PC-9 (cell line): ENCODE data around the gene RPL31. TPM values are rescaled to one million over a fixed set of nuclear protein-coding genes. Genes with fewer than 3 reads are reported as not detected.

Experiments used
- BruUV-seq: library from RNA; stranded (reverse); fragments of 400-500 nt; replicated peaks from 2 replicates; lab custom pipeline; 2021; lab: Mats Ljungman, UMichigan
- CTCF ChIA-PET: fragments of 300-600 bp; sonication (Branson Sonifier 250); formaldehyde crosslinking; loops from one replicate; lab custom pipeline; 2022; ENCODE audit warnings: antibody characterized with exemption; lab: Charles Lee
- POLR2A ChIA-PET: fragments of 300-600 bp; sonication (Branson Sonifier 250); formaldehyde crosslinking; loops from one replicate; lab custom pipeline; 2022; ENCODE audit warnings: antibody characterized with exemption; ENCODE audit not compliant: unreplicated experiment; lab: Charles Lee
- DNase-seq, 2 experiments: peaks; one replicate each; pipeline versions ENCODE4 v3.0.0 to v3.0.0-alpha.2; 2015 to 2022; ENCODE audit warnings: mixed read lengths in 1 of 2
- H2AFZ ChIP-seq: fragments of 200-600 bp; sonication (generic); 2 replicates; pipeline ENCODE4 v1.8.1; 2017; ENCODE audit warnings: antibody characterized with exemption
- H3F3A ChIP-seq: fragments of 200-600 bp; sonication (generic); 2 replicates; pipeline ENCODE4 v1.8.1; 2017; ENCODE audit warnings: antibody characterized with exemption, mild to moderate bottlenecking, low read depth; ENCODE audit not compliant: insufficient read depth
- H3K27ac ChIP-seq: fragments of 200-600 bp; sonication (generic); 2 replicates; pipeline ENCODE4 v1.6.1; 2016; ENCODE audit warnings: mixed run types
- H3K27me3 ChIP-seq: fragments of 200-600 bp; sonication (generic); 2 replicates; pipeline ENCODE4 v1.6.1; 2016; ENCODE audit warnings: low read depth, mixed run types; ENCODE audit not compliant: insufficient read depth
- H3K36me3 ChIP-seq: fragments of 200-600 bp; sonication (generic); 2 replicates; pipeline ENCODE4 v1.6.1; 2016; ENCODE audit warnings: low read depth, mixed run types
- H3K4me1 ChIP-seq: fragments of 200-600 bp; sonication (generic); replicated peaks from 2 replicates; pipeline ENCODE4 v1.6.1; 2016; ENCODE audit warnings: mixed run types; ENCODE audit not compliant: insufficient read depth
- H3K4me2 ChIP-seq: fragments of 200-600 bp; sonication (generic); 2 replicates; pipeline ENCODE4 v1.6.1; 2017; ENCODE audit warnings: mixed run types
- H3K4me3 ChIP-seq: fragments of 200-600 bp; sonication (generic); 2 replicates; pipeline ENCODE4 v1.6.1; 2016; ENCODE audit warnings: mixed run types
- H3K79me2 ChIP-seq: fragments of 200-600 bp; sonication (generic); 2 replicates; pipeline ENCODE4 v1.6.1; 2017; ENCODE audit warnings: low read depth, mixed run types
- H3K9me2 ChIP-seq: fragments of 200-600 bp; sonication (generic); 2 replicates; pipeline ENCODE4 v1.8.1; 2017; ENCODE audit warnings: mild to moderate bottlenecking; ENCODE audit not compliant: insufficient read depth
- H3K9me3 ChIP-seq: fragments of 200-600 bp; sonication (generic); 2 replicates; pipeline ENCODE4 v1.8.1; 2016; ENCODE audit warnings: low read depth; ENCODE audit not compliant: insufficient read depth
- H4K20me1 ChIP-seq: fragments of 200-600 bp; sonication (generic); 2 replicates; pipeline ENCODE4 v1.8.1; 2017; ENCODE audit not compliant: insufficient read depth
- EZH2 ChIP-seq: fragments of 200-600 bp; sonication (generic); IDR thresholded peaks from 2 replicates; pipeline ENCODE4 v1.8.0; 2017; ENCODE audit warnings: antibody characterized with exemption, low read depth
- intact Hi-C: fragments of 100-400 bp; cut with micrococcal nuclease; formaldehyde crosslinking; loops from one replicate; pipeline ENCODE4 v1.10.0; 2022; ENCODE audit not compliant: unreplicated experiment
- total RNA-seq: library from RNA; stranded (reverse); gene quantifications from 2 replicates; pipeline ENCODE4 v1.2.3, GENCODE V29; 2021
- TF ChIP-seq, protein P1 (sequence below): fragments of 200-600 bp; sonication (generic); conservative IDR thresholded peaks from 2 replicates; pipeline ENCODE4 v1.6.1; 2017; ENCODE audit warnings: mixed run types, antibody characterized with exemption, mild to moderate bottlenecking, moderate library complexity

The RPL31 gene
- total RNA-seq, 1 experiment from 2014 or later, result 1,251 TPM

- Histone ChIP-seq H3K9me2 (no peaks in the 10 kb centered on the region), H3K9me3 (no peaks in the 10 kb centered on the region), H3K27ac (no peak overlapping the region), H3K4me3 (no peak overlapping the region), H3K79me2 (peaks cover 12% of the 10 kb centered on the region), H3K36me3 (peaks cover 23% of the 10 kb centered on the region), H2AFZ (no peak overlapping the region), H4K20me1 (peaks cover 3% of the 10 kb centered on the region; the same call in 1 of the 2 replicates), H3K27me3 (no peaks in the 10 kb centered on the region), H3K4me1 (no peaks in the 10 kb centered on the region; the same call in 1 of the 2 replicates), H3K4me2 (no peak overlapping the region), H3F3A (peaks cover 37% of the 10 kb centered on the region)
- CTCF ChIA-PET, result no interaction called here
- no peak for DNase-seq
- intact Hi-C loops, result no loop called here
- no TSS peak for BruUV-seq
- POLR2A ChIA-PET, result no interaction called here
- TF ChIP-seq, protein P1, sequence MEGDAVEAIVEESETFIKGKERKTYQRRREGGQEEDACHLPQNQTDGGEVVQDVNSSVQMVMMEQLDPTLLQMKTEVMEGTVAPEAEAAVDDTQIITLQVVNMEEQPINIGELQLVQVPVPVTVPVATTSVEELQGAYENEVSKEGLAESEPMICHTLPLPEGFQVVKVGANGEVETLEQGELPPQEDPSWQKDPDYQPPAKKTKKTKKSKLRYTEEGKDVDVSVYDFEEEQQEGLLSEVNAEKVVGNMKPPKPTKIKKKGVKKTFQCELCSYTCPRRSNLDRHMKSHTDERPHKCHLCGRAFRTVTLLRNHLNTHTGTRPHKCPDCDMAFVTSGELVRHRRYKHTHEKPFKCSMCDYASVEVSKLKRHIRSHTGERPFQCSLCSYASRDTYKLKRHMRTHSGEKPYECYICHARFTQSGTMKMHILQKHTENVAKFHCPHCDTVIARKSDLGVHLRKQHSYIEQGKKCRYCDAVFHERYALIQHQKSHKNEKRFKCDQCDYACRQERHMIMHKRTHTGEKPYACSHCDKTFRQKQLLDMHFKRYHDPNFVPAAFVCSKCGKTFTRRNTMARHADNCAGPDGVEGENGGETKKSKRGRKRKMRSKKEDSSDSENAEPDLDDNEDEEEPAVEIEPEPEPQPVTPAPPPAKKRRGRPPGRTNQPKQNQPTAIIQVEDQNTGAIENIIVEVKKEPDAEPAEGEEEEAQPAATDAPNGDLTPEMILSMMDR, result no peak
- TF ChIP-seq EZH2, result no peak
These were observed 3.9 kb upstream of the RPL31 start for GRCh38 chr2:100998235-100998573.

GRCh38 chr2:100999995-101000394, 2.1 kb upstream of the RPL31 start:
- Histone ChIP-seq H3F3A (peaks cover 48% of the 10 kb centered on the region), H3K9me3 (no peaks in the 10 kb centered on the region), H3K4me3 (no peak overlapping the region), H3K4me1 (peaks cover 11% of the 10 kb centered on the region), H3K36me3 (peaks cover 30% of the 10 kb centered on the region), H2AFZ (no peak overlapping the region), H3K27me3 (no peaks in the 10 kb centered on the region), H3K27ac (no peak overlapping the region), H3K9me2 (no peaks in the 10 kb centered on the region), H3K79me2 (peaks cover 30% of the 10 kb centered on the region), H3K4me2 (no peak overlapping the region), H4K20me1 (peaks cover 21% of the 10 kb centered on the region)
- DNase-seq, result no peak
- POLR2A ChIA-PET, result no interaction called here
- no TSS peak for BruUV-seq
- CTCF ChIA-PET, result no interaction called here
- no peak for TF ChIP-seq EZH2
- TF ChIP-seq, protein P1, result no peak
- intact Hi-C loops, result no loop called here

DNA sequence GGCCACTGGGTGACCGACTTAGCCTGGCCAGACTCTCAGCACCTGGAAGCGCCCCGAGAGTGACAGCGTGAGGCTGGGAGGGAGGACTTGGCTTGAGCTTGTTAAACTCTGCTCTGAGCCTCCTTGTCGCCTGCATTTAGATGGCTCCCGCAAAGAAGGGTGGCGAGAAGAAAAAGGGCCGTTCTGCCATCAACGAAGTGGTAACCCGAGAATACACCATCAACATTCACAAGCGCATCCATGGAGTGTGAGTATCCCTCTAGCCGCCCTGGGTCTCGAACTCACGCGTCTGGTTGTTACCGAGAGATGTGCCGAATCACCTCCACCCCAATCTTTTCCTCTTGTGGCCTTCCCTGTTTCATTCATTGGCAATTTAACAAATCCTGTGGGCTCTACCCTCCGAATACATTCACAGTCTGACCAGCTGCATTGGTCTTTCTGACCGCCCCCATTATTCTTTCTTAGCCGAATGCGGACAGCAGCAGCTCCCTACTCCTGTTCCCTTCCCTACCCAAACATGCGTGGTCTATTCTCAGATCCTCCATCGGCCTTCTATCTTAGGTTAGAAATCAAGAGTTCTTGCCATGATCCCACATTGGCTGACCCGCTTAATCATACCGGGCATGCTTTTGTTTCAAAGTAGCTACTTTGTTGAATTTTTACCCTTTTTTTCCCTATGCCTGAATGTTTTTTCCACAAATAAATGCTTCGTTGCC, 631 bp downstream of the RPL31 start:
- no peaks in the 10 kb centered on the region for H3K9me3 ChIP-seq
- no peaks in the 10 kb centered on the region for H3K9me2 ChIP-seq
- H3K4me2 ChIP-seq, result peak overlapping the region; percentile 85
- BruUV-seq, result TSS peak; percentile 63
- H3K79me2 ChIP-seq, result peaks cover 47% of the 10 kb centered on the region
- H4K20me1 ChIP-seq, result peaks cover 48% of the 10 kb centered on the region
- no peak for DNase-seq
- ChIA-PET POLR2A (interaction anchor here (0.6 to 0.9 kb wide), 3 partner anchors 120 to 1600 kb away, joined by 3 to 7 read pairs (median 6); no protein-coding TSS in a partner anchor), CTCF (interaction anchor here (0.6 kb wide), 2 partner anchors 9 to 202 kb away, joined by 4 read pairs; no protein-coding TSS in a partner anchor)
- H3K27me3 ChIP-seq, result no peaks in the 10 kb centered on the region
- H3K4me3 ChIP-seq, result peak overlapping the region; percentile 96
- no peak for TF ChIP-seq EZH2
- TF ChIP-seq, protein P1, result no peak
- H3K36me3 ChIP-seq, result peaks cover 49% of the 10 kb centered on the region
- intact Hi-C loops, result no loop called here
- peak overlapping the region; percentile 89 for H3K27ac ChIP-seq
- H3F3A ChIP-seq, result peaks cover 70% of the 10 kb centered on the region
- peak overlapping the region; percentile 96; the same call in 1 of the 2 replicates for H2AFZ ChIP-seq
- H3K4me1 ChIP-seq, result peaks cover 14% of the 10 kb centered on the region
